Body of pancreas (tissue), 4 donors: ENCODE data around the gene MYO1C. TPM values are rescaled to one million over a fixed set of nuclear protein-coding genes. Genes with fewer than 3 reads are reported as not detected.
"Not testable (repeated sequence)": the region's sequence is repeated elsewhere in the genome, so short reads cannot be mapped to it uniquely, and the experiment has no call there.

Experiments
- ATAC-seq: fragments of 150-250 bp; one replicate; pipeline ENCODE4 v1.9.1; 2016
- DNase-seq, 4 donors: peaks; one replicate each; pipeline ENCODE4 v3.0.0-alpha.2; 2019
- H3K27ac ChIP-seq, 4 donors: fragments of 200-600 bp; sonication (generic); 1 replicate in 3 of 4; 2 replicates in 1 of 4; pipeline versions ENCODE4 v1.5.1 to v1.6.1; 2016 to 2019; ENCODE audit warnings: mild to moderate bottlenecking in 1 of 4, mixed read lengths in 1 of 4, moderate library complexity in 1 of 4
- H3K27me3 ChIP-seq, 2 donors: fragments of 200-600 bp; sonication (generic); one replicate each; pipeline ENCODE4 v1.6.0; 2016; ENCODE audit warnings: mild to moderate bottlenecking in 1 of 2
- H3K36me3 ChIP-seq, 2 donors: fragments of 200-600 bp; sonication (generic); replicated peaks in 1 of 2; 2 replicates each; pipeline ENCODE4 v1.5.1; 2016; ENCODE audit warnings: low read depth in 2 of 2; ENCODE audit not compliant: insufficient read depth in 1 of 2
- H3K4me1 ChIP-seq: fragments of 200-600 bp; sonication (generic); one replicate; pipeline ENCODE4 v1.6.0; 2016
- H3K4me3 ChIP-seq, 2 donors: fragments of 200-600 bp; sonication (generic); 1 replicate in 1 of 2; 2 replicates in 1 of 2; pipeline ENCODE4 v1.5.1; 2016 to 2019
- H3K9me3 ChIP-seq, 3 donors: fragments of 200-600 bp; sonication (generic); 1 replicate in 2 of 3; 2 replicates in 1 of 3; pipeline ENCODE4 v1.5.1; 2016
- POLR2A ChIP-seq, 3 donors: fragments of 450-650 bp; IDR thresholded peaks; one replicate each; pipeline ENCODE4 v1.6.1; 2016; ENCODE audit warnings: antibody characterized with exemption in 3 of 3, mild to moderate bottlenecking in 2 of 3
- WGBS, 2 donors: methylation state at CpG; one replicate each; pipeline ENCODE4 v1.1.5; 2017; 5-methylcytosine and 5-hydroxymethylcytosine counted together
- intact Hi-C: fragments of 100-400 bp; cut with DNase I; formaldehyde crosslinking; loops from one replicate; pipeline ENCODE4 v1.15.1; 2023
- total RNA-seq, 2 donors: library from RNA; depleted of rRNA; stranded (reverse); fragments of >200 nt; gene quantifications; one replicate each; pipeline ENCODE4 v1.1.0, GENCODE V29; 2016
- TF ChIP-seq, protein P1 (sequence below), 7 experiments: fragments of 450-650 bp in 4 of 7; fragments of 200-600 bp in 3 of 7; sonication (generic) in 3 of 7; IDR thresholded peaks; one replicate each; pipeline ENCODE4 v1.5.1; 2016 to 2019; ENCODE audit warnings: antibody characterized with exemption in 7 of 7

Gene MYO1C
- total RNA-seq, 2 donors from 2014 or later = 77.3 to 94.6 TPM

DNA sequence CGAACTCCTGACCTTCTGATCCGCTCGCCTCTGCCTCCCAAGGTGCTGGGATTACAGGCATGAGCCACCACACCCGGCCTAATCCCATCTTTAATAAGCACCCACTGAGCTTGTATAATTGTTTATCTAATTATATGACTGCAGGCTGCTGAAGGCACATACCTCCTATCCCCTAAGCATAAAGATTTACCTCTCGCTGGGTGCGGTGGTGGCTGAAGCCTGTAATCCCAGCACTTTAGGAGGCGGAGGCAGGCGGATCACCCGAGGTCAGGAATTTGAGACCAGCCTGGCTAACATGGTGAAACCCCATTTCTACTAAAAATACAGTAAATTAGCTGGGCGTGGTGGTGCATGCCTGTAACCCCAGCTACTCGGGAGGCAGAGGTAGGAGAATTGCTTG lies 72.3 kb downstream of the MYO1C start:
- no peaks in the 10 kb centered on the region for H3K4me1 ChIP-seq
- DNase-seq (no peak), ATAC-seq (no peak)
- intact Hi-C loops = no loop called here
- no peaks in the 10 kb centered on the region for H3K9me3 ChIP-seq
- 90 to 98% methylated on average over 6 to 11 of the region's 11 CpGs for WGBS, 2 donors
- no peak overlapping the region for H3K27ac ChIP-seq
- no peaks in the 10 kb centered on the region for H3K27me3 ChIP-seq
- H3K4me3 ChIP-seq = no peak overlapping the region
- TF ChIP-seq, protein P1, sequence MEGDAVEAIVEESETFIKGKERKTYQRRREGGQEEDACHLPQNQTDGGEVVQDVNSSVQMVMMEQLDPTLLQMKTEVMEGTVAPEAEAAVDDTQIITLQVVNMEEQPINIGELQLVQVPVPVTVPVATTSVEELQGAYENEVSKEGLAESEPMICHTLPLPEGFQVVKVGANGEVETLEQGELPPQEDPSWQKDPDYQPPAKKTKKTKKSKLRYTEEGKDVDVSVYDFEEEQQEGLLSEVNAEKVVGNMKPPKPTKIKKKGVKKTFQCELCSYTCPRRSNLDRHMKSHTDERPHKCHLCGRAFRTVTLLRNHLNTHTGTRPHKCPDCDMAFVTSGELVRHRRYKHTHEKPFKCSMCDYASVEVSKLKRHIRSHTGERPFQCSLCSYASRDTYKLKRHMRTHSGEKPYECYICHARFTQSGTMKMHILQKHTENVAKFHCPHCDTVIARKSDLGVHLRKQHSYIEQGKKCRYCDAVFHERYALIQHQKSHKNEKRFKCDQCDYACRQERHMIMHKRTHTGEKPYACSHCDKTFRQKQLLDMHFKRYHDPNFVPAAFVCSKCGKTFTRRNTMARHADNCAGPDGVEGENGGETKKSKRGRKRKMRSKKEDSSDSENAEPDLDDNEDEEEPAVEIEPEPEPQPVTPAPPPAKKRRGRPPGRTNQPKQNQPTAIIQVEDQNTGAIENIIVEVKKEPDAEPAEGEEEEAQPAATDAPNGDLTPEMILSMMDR (IDR thresholded peaks at IDR 0.05) = no peak
- TF ChIP-seq POLR2A (IDR thresholded peaks at IDR 0.05) = no peak
- peaks cover 0 to 10% of the 10 kb centered on the region in 2 donors for H3K36me3 ChIP-seq

DNA sequence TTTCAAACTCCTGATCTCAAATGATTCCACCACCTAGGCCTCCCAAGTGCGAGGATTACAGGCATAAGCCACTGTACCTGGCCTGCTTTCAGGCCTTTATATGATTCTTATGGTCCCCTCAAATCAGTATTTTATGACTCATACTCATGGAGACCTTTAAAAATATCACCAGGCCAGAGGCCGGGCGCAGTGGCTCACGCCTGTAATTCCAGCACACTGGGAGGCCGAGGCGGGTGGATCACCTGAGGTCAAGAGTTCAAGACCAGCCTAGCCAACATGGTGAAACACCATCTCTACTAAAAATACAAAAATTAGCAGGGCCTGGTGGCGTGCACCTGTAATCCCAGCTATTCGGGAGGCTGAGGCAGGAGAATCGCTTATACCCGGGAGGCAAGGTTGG lies 74.0 kb downstream of the MYO1C start:
- 95 to 100% methylated on average over 4 to 10 of the region's 10 CpGs for WGBS, 2 donors
- ATAC-seq, H3K4me3 ChIP-seq, H3K9me3 ChIP-seq, DNase-seq, H3K4me1 ChIP-seq, H3K27me3 ChIP-seq, intact Hi-C loops, H3K27ac ChIP-seq: not testable (repeated sequence)
- H3K36me3 ChIP-seq = peaks cover 0 to 10% of the 10 kb centered on the region in 2 donors

- TF ChIP-seq, protein P1 (IDR thresholded peaks at IDR 0.05) = no peak
- no peak for TF ChIP-seq POLR2A (IDR thresholded peaks at IDR 0.05)
- Histone ChIP-seq H3K27ac (no peak overlapping the region), H3K4me3 (no peak overlapping the region), H3K27me3 (no peaks in the 10 kb centered on the region), H3K36me3 (peaks cover 0 to 4% of the 10 kb centered on the region in 2 donors), H3K4me1 (peaks cover 14% of the 10 kb centered on the region), H3K9me3 (no peaks in the 10 kb centered on the region)
- ATAC-seq = no peak
- no peak for DNase-seq
- intact Hi-C loops = no loop called here
- WGBS, 2 donors = 90 to 93% methylated on average over 5 of the region's 5 CpGs
These were observed 76.1 kb downstream of the MYO1C start for GRCh38 chr17:1416414-1416813.

GRCh38 chr17:1414634-1415033 lies 77.9 kb downstream of the MYO1C start:
- TF ChIP-seq, protein P1 (IDR thresholded peaks at IDR 0.05) = no peak
- no peak for TF ChIP-seq POLR2A (IDR thresholded peaks at IDR 0.05)
- H3K4me3 ChIP-seq = no peak overlapping the region
- no peak overlapping the region for H3K27ac ChIP-seq
- WGBS, 2 donors = 83 to 87% methylated on average over 10 of the region's 10 CpGs
- peaks cover 14% of the 10 kb centered on the region for H3K4me1 ChIP-seq
- intact Hi-C loops = no loop called here
- DNase-seq = no peak
- no peaks in the 10 kb centered on the region for H3K9me3 ChIP-seq
- H3K36me3 ChIP-seq = peaks cover 0 to 2% of the 10 kb centered on the region in 2 donors
- no peak for ATAC-seq
- no peaks in the 10 kb centered on the region for H3K27me3 ChIP-seq

Other genes with a start within 250 kb of the MYO1C start
- not detected for gene BHLHA9, start 222.2 kb downstream of the MYO1C start, total RNA-seq
- 10 to 100 TPM in 1 of 2 donors, 1 to 10 TPM in 1; 1.0 to 23.4 TPM for gene TRARG1, start 213.0 kb downstream of the MYO1C start, total RNA-seq
- 100 to 1,000 TPM; 301 to 378 TPM for gene YWHAE, start 92.5 kb downstream of the MYO1C start, total RNA-seq
- 10 to 100 TPM; 27.7 to 35.5 TPM for gene CRK, start 36.5 kb downstream of the MYO1C start, total RNA-seq
- gene INPP5K, start 23.9 kb upstream of the MYO1C start, total RNA-seq = 10 to 100 TPM; 26.4 to 34.2 TPM
- gene PITPNA, start 70.1 kb upstream of the MYO1C start, total RNA-seq = 10 to 100 TPM; 11.2 to 14.3 TPM
- gene SLC43A2, start 136.1 kb upstream of the MYO1C start, total RNA-seq = 10 to 100 TPM in 1 of 2 donors, 1 to 10 TPM in 1; 9.6 to 22.4 TPM
- gene SCARF1, start 153.0 kb upstream of the MYO1C start, total RNA-seq = 10 to 100 TPM in 1 of 2 donors, 1 to 10 TPM in 1; 9.1 to 15.5 TPM
- 10 to 100 TPM; 21.0 to 68.2 TPM for gene RILP, start 157.2 kb upstream of the MYO1C start, total RNA-seq
- 100 to 1,000 TPM in 1 of 2 donors, 10 to 100 TPM in 1; 84.7 to 100 TPM for gene PRPF8, start 192.2 kb upstream of the MYO1C start, total RNA-seq
- gene TLCD2, start 217.7 kb upstream of the MYO1C start, total RNA-seq = 1 to 10 TPM; 1.6 to 2.6 TPM
- gene WDR81, start 232.0 kb upstream of the MYO1C start, total RNA-seq = 10 to 100 TPM; 15.6 to 31.6 TPM